ENCODE measurements around the gene PORCN.

DNA sequence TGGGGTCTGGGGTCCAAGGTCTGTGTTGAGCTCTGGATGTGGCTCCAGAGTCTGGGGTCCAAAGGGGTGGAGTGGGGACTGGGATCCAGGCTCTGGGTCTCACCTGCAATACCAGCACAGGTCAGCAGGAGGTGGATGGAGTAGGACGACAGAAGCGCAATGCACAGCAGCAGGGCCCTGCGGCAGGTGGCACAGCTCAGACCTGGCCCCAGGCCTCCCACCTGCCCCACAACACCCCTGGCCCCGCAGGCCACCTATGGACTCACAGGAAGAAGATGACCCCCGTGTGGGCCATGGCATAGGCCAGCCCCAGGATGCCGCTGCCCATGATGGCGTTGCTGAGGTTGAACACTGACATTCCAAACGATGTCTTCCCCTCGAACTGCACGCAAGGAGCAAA is 42.1 kb upstream of the PORCN start:
- TF ChIP-seq, protein P1, sequence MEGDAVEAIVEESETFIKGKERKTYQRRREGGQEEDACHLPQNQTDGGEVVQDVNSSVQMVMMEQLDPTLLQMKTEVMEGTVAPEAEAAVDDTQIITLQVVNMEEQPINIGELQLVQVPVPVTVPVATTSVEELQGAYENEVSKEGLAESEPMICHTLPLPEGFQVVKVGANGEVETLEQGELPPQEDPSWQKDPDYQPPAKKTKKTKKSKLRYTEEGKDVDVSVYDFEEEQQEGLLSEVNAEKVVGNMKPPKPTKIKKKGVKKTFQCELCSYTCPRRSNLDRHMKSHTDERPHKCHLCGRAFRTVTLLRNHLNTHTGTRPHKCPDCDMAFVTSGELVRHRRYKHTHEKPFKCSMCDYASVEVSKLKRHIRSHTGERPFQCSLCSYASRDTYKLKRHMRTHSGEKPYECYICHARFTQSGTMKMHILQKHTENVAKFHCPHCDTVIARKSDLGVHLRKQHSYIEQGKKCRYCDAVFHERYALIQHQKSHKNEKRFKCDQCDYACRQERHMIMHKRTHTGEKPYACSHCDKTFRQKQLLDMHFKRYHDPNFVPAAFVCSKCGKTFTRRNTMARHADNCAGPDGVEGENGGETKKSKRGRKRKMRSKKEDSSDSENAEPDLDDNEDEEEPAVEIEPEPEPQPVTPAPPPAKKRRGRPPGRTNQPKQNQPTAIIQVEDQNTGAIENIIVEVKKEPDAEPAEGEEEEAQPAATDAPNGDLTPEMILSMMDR (IDR thresholded peaks at IDR 0.05) = no peak
- TF ChIP-seq POLR2A (IDR thresholded peaks at IDR 0.05) = no peak
- TF ChIP-seq EP300 (IDR thresholded peaks at IDR 0.05) = no peak

Data from sigmoid colon (tissue), 4 donors.